Stimulated activated CD4-positive, alpha-beta T cell treated with anti-CD3 and anti-CD28 coated beads, Interleukin-1b, Interleukin-23, amount 100 ng/mL, for 4 hours (primary cell): ENCODE results near the gene BPHL.
"Not testable (repeated sequence)": the region's sequence is repeated elsewhere in the genome, so short reads cannot be mapped to it uniquely, and the experiment has no call there.

ENCODE experiments used
- DNase-seq, 2 donors: peaks; one replicate each; pipeline ENCODE4 v3.0.0-alpha.2; 2020; ENCODE audit warnings: low read depth in 2 of 2

The BPHL gene

DNA sequence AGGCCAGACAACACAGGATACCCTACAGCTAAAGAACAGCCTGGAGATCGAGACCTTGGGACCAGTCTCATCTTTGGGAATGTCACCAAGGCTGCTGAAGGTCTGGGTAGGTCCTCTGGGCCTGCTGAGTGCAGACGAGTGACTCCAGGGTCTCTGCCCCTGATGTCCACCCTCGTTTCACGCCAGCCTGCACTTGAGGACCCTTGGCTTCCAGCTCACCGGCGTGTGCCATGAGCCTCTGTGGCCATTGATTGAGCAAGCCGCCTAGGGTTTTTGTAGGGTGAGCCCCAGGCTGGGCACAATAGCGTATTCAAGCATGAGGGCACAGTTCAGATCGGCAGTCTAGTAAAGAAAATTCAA, 4.3 kb downstream of the BPHL start:
- no peak for DNase-seq

DNA sequence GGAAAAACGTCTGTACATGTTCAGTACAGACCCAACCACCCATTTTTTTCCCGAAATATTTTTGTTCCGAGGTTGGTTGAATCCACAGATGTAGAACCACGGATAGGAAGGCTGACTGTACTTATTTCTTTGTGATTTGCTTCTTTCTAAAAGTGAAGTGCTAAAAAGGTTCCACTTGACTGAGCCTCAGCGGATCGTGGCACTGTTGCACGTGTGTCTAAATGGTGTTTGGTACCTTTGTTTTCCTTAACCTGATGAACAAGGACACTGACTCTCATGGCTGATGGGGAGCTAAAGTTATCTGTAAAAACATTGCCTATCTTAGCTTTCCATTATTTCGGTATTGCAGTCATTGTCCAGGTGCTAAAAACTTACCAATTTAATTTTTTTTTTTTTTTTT, 6.2 kb downstream of the BPHL start:
- DNase-seq: no peak

- no peak for DNase-seq
Observed at GRCh38 chr6:3125815-3126214, 7.3 kb downstream of the BPHL start.

DNA sequence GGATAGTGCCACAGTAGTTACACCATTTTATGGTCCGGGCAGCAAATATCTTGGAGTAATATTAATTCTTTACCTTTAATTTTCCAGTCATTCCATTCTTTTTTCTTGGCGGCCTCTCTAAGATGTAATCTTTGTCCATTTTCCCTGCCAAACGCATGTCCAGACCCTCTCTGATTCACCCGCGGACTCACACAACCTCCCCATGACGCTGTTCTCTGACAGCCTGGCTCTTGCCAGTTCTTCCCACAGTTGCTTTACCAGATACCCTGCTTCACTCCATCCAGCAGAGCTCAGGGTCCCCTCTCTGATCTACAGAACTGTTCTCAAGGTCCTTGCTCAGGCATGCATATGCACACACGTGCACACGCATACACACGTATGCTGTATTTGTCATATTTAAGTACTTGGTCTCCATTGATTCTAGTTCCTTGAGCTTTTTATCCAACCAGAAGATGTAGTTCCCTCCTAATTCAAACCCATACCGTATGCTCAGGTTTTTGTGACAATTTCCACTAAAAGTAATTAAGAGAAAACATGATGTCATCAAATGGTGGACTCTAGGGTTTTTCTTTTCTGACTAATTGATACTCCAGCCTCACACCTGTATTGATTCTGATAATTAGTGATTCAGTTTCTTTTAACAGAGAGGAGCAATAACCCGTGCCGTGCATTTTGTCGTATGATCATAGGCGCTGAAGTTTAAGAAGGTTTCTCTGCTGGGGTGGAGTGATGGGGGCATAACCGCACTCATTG, 10.0 kb downstream of the BPHL start:
- no peak for DNase-seq

DNA sequence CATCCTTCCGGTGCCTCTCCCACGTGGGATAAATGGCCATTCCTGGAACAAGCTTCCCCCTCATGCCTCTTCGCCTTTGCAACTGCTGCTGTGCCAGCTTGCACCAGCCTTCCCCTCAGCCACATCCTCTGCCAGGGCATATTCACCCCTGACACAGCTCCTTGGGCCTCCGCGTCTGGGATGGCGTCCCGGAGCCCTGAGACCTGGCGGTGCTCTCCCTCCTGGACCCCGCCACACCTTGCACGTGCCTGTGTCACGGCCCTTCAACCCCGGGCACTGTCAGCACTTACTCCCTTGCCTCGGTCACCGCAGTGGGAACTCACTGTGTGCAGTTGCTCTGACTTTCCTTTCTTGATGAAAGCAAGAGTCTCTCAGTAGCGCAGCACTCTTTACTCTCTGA, 13.2 kb downstream of the BPHL start:
- DNase-seq: no peak

DNA sequence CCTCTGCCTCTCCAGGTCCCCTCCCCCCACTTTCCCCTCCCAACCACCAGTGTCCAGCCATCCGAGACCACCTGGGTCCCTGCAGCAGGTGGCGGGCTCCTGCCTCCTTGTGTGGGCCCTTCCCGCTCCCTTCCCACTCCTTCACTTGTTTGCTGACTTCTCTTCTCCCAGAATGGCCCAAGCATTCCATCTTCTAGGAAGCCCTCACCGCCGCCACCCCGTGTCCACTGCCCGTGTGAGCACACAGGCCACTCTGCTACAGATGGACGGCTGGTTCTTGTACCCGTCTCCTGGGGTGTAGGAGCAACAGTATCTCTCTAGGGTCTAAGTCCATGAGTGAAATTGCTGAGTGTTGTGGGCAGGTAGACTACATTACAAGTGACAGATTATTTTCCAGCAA, 15.0 kb downstream of the BPHL start:
- DNase-seq: no peak

GRCh38 chr6:3135668-3136291, 17.3 kb downstream of the BPHL start:
- DNase-seq: no peak

GRCh38 chr6:3136292-3137011, 17.9 kb downstream of the BPHL start:
- DNase-seq: no peak

DNA sequence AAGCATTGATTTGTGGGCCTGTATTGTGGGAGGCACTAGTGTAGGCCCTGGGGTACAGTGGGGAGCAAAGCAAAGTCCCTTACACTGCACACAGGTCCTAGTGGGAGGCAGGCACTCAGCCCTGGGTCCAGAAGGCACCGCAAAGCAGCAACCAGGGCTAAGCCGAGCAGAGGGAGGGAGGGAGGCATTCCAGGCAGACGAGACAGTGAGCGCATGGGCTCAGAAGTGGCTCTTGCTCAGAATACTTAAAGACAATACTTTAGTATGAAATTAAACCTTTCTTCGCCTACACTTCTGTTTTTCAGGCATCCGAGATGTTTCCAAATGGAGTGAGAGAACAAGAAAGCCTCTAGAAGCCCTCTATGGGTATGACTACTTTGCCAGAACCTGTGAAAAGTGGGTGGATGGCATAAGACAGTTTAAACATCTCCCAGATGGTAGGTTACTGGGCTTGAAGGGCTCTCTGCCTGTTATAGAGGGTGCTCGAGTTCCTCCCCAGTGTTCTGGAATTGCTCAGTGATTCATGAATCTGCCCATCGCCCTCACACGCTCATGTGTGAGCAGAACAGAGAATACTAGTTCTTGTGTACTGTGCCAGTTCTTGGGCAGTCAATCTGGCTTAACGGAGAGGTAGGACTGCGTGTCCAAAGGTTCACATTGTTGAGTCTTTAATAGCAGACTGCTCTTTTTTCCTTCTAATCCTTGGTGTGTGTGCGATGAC, 18.7 kb downstream of the BPHL start:
- no peak for DNase-seq

- not testable (repeated sequence) for DNase-seq
Observed at GRCh38 chr6:3137873-3138272, 19.4 kb downstream of the BPHL start.

DNA sequence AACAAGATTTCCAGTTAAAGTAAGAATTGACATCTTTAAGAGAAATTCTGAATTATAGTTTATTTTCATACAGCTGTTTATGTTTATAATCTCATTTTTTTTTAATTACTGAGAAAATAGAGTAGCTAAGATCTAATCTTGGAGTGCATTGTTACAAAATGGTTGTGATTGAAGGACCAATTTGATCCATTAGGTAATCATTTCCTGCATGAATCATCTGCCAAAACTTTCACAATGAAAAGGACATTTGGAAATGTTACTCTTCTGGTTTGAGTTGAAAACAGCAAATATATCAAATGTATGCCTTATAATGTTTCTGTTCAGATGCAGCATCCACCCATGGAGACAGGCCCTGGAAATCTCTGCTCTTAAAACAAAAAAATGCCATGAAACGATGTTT, 19.8 kb downstream of the BPHL start:
- DNase-seq: no peak

DNA sequence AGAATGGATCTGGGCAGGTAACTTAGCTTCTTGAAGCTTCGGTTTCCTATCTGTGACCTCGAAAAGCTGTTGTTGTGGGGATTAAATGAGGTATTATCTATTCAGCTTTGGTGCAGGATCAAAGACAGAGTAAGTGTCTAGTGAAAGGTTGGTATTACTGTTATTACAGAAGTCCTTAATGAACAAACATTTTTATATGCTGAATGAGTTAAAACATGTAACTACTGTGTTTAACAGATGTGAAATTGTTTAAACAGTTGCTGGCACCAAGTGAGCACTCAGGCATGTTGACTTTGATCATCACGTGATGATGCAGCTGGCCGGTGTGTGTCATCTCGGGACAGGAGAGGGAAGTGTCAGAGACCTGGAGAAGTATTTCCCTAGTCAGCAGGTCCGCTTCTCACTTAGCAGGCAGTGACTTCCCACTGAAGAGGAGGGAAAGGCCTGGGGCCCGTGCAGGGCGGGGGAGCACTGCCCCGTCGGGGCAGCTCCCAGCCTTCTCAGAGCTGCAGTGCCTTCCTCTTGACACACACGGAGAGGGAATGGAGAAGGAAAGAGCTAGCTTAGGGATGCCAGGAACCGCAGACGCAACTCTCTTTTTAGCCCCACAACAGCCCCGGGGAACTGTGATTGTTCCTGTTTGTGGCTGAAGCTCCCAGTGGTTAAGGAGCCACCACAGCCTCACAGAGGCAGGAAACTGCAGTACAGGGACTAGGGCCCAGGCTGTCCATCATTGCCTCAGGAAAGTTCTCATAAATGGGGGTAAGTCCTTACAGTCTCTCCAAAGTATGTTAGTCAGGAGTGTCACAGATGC, 20.8 kb downstream of the BPHL start:
- no peak for DNase-seq

DNA sequence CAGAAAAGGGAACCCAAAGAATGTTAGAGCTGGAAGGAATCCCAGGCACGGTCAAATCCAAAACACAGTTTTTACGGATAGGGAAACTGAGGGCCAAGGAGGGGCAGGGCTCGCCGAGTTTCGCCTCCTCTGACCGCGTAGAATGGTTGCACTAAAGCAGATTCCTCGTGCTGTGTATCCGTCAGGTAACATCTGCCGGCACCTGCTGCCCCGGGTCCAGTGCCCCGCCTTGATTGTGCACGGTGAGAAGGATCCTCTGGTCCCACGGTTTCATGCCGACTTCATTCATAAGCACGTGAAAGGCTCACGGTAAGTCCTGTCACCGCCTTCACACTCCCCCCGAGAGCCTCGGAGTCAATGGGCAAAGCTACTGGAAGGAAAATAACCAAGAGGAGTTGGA, 21.7 kb downstream of the BPHL start:
- no peak for DNase-seq

- DNase-seq: no peak
Observed at GRCh38 chr6:3142536-3142935, 24.0 kb downstream of the BPHL start.

GRCh38 chr6:3143158-3143557, 24.6 kb downstream of the BPHL start:
- no peak for DNase-seq

- DNase-seq: no peak
Observed at GRCh38 chr6:3144571-3144970, 26.1 kb downstream of the BPHL start.

- DNase-seq: no peak
Observed at GRCh38 chr6:3147914-3148757, 29.6 kb downstream of the BPHL start.

- DNase-seq: no peak
Observed at GRCh38 chr6:3151691-3152090, 33.2 kb downstream of the BPHL start.

- DNase-seq: no peak
Observed at GRCh38 chr6:3152689-3153088, 34.2 kb downstream of the BPHL start.

DNA sequence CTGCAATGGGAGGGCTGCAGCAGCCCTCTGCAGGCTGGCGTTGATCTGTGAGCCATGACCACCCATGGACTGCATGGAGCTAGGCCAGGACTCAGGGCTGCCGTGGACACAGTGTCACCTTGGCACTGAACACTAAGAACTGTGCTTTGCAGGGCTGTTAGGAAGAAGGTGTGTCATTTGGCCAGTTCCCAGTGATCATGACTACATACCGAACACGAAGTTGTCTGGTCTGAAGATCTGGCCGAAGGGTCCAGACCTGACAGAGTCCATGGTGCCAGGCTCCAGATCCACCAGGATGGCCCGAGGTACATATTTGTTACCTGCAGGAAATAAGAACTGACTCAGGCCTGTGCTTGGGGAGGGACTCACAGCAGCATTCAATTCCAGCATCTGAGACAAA, 36.9 kb downstream of the BPHL start:
- DNase-seq: not testable (repeated sequence)
